HG02840 (cell line): ENCODE results near the gene LHFPL3.
"Not testable (repeated sequence)": the region's sequence is repeated elsewhere in the genome, so short reads cannot be mapped to it uniquely, and the experiment has no call there.

Source experiments
- ATAC-seq: cut with Tn5 transposase; IDR thresholded peaks from one replicate; pipeline ENCODE4 v1.9.1; 2021; ENCODE audit warnings: mild to moderate bottlenecking, moderate library complexity, moderate number of reproducible peaks; ENCODE audit not compliant: unreplicated experiment, low FRiP score

LHFPL3 gene

GRCh38 chr7:104563350-104563901 lies 235.0 kb downstream of the LHFPL3 start:
- not testable (repeated sequence) for ATAC-seq

GRCh38 chr7:104569751-104570150 lies 241.3 kb downstream of the LHFPL3 start:
- no peak for ATAC-seq

GRCh38 chr7:104572554-104572953 lies 244.2 kb downstream of the LHFPL3 start:
- ATAC-seq: no peak

- ATAC-seq: no peak
Observed at GRCh38 chr7:104584620-104585019, 256.2 kb downstream of the LHFPL3 start.

- not testable (repeated sequence) for ATAC-seq
Observed at GRCh38 chr7:104595591-104595990, 267.2 kb downstream of the LHFPL3 start.

GRCh38 chr7:104603957-104604356 lies 275.6 kb downstream of the LHFPL3 start:
- no peak for ATAC-seq

GRCh38 chr7:104604706-104605105 lies 276.3 kb downstream of the LHFPL3 start:
- ATAC-seq: no peak

- ATAC-seq: no peak
Observed at GRCh38 chr7:104621321-104621720, 292.9 kb downstream of the LHFPL3 start.

GRCh38 chr7:104625956-104626355 lies 297.6 kb downstream of the LHFPL3 start:
- ATAC-seq: no peak

- ATAC-seq: no peak
Observed at GRCh38 chr7:104627516-104627915, 299.1 kb downstream of the LHFPL3 start.

GRCh38 chr7:104628017-104628416 lies 299.6 kb downstream of the LHFPL3 start:
- ATAC-seq: no peak

- ATAC-seq: no peak
Observed at GRCh38 chr7:104629408-104629807, 301.0 kb downstream of the LHFPL3 start.

GRCh38 chr7:104640506-104640905 lies 312.1 kb downstream of the LHFPL3 start:
- ATAC-seq: no peak

- ATAC-seq: no peak
Observed at GRCh38 chr7:104642560-104642959, 314.2 kb downstream of the LHFPL3 start.

- no peak for ATAC-seq
Observed at GRCh38 chr7:104643587-104644217, 315.3 kb downstream of the LHFPL3 start.

GRCh38 chr7:104650991-104651640 lies 322.7 kb downstream of the LHFPL3 start:
- ATAC-seq: no peak

GRCh38 chr7:104652434-104652833 lies 324.0 kb downstream of the LHFPL3 start:
- no peak for ATAC-seq

GRCh38 chr7:104652865-104653264 lies 324.5 kb downstream of the LHFPL3 start:
- ATAC-seq: no peak

GRCh38 chr7:104653825-104654401 lies 325.5 kb downstream of the LHFPL3 start:
- ATAC-seq: no peak

GRCh38 chr7:104655592-104655991 lies 327.2 kb downstream of the LHFPL3 start:
- no peak for ATAC-seq

GRCh38 chr7:104656467-104656866 lies 328.1 kb downstream of the LHFPL3 start:
- ATAC-seq: no peak

GRCh38 chr7:104657134-104657533 lies 328.7 kb downstream of the LHFPL3 start:
- no peak for ATAC-seq
